Ovary (tissue), 3 donors: ENCODE data around the gene PTCRA.

ENCODE experiments used
- CTCF ChIP-seq, 3 donors: fragments of 450-650 bp in 2 of 3; fragments of 200-600 bp in 1 of 3; IDR thresholded peaks; one replicate each; pipeline versions ENCODE4 v1.5.1 to v1.8.0; 2016 to 2022; ENCODE audit warnings: antibody characterized with exemption in 3 of 3, mild to moderate bottlenecking in 1 of 3
- EP300 ChIP-seq: sonication (generic); formaldehyde crosslinking; IDR thresholded peaks from one replicate; pipeline ENCODE4 v1.6.1; 2017; ENCODE audit warnings: antibody characterized with exemption
- POLR2A ChIP-seq: fragments of 450-650 bp; IDR thresholded peaks from one replicate; pipeline ENCODE4 v1.6.1; 2017; ENCODE audit warnings: antibody characterized with exemption, mild to moderate bottlenecking, moderate library complexity
- donor health status: DM: no; HTN: no; CAD: no.

DNA sequence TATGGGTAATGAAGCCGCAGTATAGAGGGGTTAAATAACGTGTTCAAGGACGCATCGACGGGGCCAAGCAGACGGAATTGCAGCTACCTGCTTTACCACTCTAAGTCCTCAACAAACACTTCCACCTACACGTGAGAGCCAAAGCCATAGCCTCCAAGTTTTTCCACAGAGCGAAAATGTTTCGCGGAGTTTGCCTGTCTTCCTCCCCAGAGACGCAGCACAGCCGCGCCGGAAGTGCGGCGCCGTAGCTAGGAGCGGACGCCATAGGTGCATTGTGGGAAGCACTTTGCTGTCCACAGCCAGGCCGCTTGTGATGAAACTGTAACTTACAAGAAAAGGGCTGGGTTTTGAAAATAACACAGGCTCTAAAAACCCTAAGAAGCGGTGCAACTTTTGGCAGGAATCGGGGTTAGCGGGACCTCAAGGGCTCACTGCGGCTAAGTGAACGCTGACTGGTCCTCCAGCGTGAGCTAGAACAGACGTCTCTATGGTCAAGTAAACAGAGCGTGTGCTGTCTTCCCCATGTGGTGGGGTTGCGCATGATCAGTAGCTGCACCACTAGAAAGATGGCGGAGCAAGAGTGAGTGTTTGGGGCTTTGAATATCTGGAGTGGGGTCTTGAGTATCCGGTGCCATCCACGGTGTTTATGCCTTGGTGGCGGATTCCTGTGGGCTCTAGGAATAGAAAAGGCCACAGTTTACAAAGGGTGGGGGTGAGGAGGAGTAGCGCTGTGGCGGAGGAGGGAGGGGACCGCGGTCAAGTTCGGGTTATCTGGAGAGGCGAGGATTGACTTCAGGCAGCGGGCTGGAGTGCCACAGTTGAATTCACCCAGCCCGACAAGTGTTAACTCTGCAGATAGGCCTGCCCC lies 36.2 kb upstream of the PTCRA start, which contains the start of gene RPL7L1:
- TF ChIP-seq CTCF (IDR thresholded peaks at IDR 0.05), result peak in 1 of 3 donors; percentile 47
- TF ChIP-seq POLR2A, result peak; percentile 60
- TF ChIP-seq EP300, result no peak
